Epithelial cell of proximal tubule (primary cell): ENCODE results near the gene ANTXRL. TPM values are rescaled to one million over a fixed set of nuclear protein-coding genes. Genes with fewer than 3 reads are reported as not detected.
"Not testable (repeated sequence)": the region's sequence is repeated elsewhere in the genome, so short reads cannot be mapped to it uniquely, and the experiment has no call there.

ENCODE experiments used
- DNase-seq: peaks from one replicate; pipeline ENCODE4 v3.0.0-alpha.2; 2011; ENCODE audit warnings: low read depth
- H3K4me3 ChIP-seq: 2 replicates; pipeline ENCODE4 v1.5.1; 2011; ENCODE audit warnings: low read depth, mild to moderate bottlenecking, low read length
- CTCF ChIP-seq: conservative IDR thresholded peaks from 2 replicates; pipeline ENCODE4 v1.5.1; 2012; ENCODE audit warnings: low read depth, mild to moderate bottlenecking, low read length
- total RNA-seq: library from RNA; depleted of rRNA; stranded (reverse); fragments of >200 nt; gene quantifications from 2 replicates; pipeline ENCODE4 v1.2.3, GENCODE V29; 2015

Gene ANTXRL
- total RNA-seq, 1 donor from 2014 or later = not detected

GRCh38 chr10:46267132-46267985 is 19.4 kb upstream of the ANTXRL start:
- no peak for TF ChIP-seq CTCF
- DNase-seq = no peak
- no peak overlapping the region for H3K4me3 ChIP-seq

- H3K4me3 ChIP-seq = no peak overlapping the region
- DNase-seq = no peak
- no peak for TF ChIP-seq CTCF
These were observed 18.5 kb upstream of the ANTXRL start for GRCh38 chr10:46268076-46268881.

- DNase-seq, H3K4me3 ChIP-seq: not testable (repeated sequence)
These were observed 17.2 kb upstream of the ANTXRL start for GRCh38 chr10:46269554-46270053.

- no peak overlapping the region for H3K4me3 ChIP-seq
- DNase-seq = no peak
- no peak for TF ChIP-seq CTCF
These were observed 16.5 kb upstream of the ANTXRL start for GRCh38 chr10:46270086-46270811.

- H3K4me3 ChIP-seq, DNase-seq: not testable (repeated sequence)
These were observed 15.8 kb upstream of the ANTXRL start for GRCh38 chr10:46270963-46271530.

- DNase-seq, H3K4me3 ChIP-seq: not testable (repeated sequence)
These were observed 14.8 kb upstream of the ANTXRL start for GRCh38 chr10:46271795-46272499.

- no peak overlapping the region for H3K4me3 ChIP-seq
- TF ChIP-seq CTCF = no peak
- no peak for DNase-seq
These were observed 13.9 kb upstream of the ANTXRL start for GRCh38 chr10:46272863-46273415.
